GM10248 (cell line): Measurements from ENCODE around the gene LRR1.

Experiments used
- CTCF ChIA-PET: fragments of 300-600 bp; sonication (Branson Sonifier 250); formaldehyde crosslinking; extraction: SDS; loops from one replicate; lab custom pipeline; 2021; ENCODE audit warnings: antibody characterized with exemption; lab: Yijun Ruan, JAX
- POLR2A ChIA-PET: fragments of 350-650 bp; sonication (Branson Sonifier 250); formaldehyde crosslinking; extraction: SDS; loops from one replicate; lab custom pipeline; 2020; ENCODE audit warnings: antibody characterized with exemption; lab: Yijun Ruan, JAX
- DNase-seq: peaks from one replicate; pipeline ENCODE4 v3.0.0; 2012; ENCODE audit errors: extremely low spot score
- CTCF ChIP-seq: IDR thresholded peaks from 2 replicates; pipeline ENCODE4 v1.5.1; 2012; ENCODE audit warnings: mild to moderate bottlenecking, low read depth; ENCODE audit errors: extremely low read depth, missing control alignments, control extremely low read depth

LRR1 gene

DNA sequence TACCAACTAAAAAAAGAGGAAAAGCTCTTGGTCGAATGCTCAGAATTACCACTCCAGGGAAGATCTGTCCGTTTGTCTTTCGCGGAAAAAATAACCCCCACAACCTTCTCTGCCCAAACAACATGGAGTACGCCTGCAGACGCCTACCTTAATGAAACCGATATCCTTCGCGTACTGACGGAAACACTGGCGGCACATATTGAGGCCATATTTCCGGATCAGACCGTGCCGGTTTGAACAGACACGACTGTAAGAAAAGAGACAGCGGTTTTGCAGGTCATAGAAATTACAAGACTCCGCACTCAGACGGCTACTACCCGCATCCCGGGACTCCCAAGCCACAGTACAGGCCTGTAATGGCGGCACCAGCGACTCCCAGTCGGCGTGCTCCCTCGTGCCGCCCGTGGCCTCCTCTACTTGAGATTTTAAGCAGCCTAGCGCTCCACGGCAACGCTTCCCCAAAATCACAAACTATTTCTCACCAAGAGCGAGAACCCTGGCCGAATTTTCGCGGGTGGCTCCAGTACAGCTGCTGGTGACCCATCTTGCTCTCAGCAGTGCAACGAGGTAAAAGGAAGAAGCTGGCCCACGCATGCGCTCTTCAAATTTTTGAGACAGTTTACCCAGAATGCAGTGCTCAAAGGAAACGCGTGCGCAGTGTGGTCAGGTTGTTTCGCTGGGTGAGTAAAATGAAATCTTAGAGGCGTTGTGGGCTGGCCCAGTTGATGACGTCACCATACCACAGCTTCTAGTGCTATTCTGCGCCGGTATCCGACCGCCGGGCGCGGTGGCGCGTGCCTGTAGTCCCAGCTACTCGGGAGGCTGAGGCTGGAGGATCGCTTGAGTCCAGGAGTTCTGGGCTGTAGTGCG is 12.7 kb upstream of the LRR1 start, which contains the start of gene RPS29:
TSS of gene RPS29 (minus strand) at position 578 of the 870 bp plus-strand sequence. CDS start at position 544, 34 bp downstream.
- peak; percentile 93 for DNase-seq
- TF ChIP-seq CTCF: no peak
- ChIA-PET CTCF (interaction anchor here (1.1 to 4.0 kb wide), 12 partner anchors 9 to 385 kb away, joined by 3 to 44 read pairs (median 7); partner anchors contain the start of genes DNAAF2, LRR1, MGAT2 and RPL36AL), POLR2A (interaction anchor here (0.7 to 2.7 kb wide), 5 partner anchors 9 to 48 kb away, joined by 3 to 11 read pairs (median 7); partner anchors contain the start of genes LRR1, MGAT2 and RPL36AL)

- POLR2A ChIA-PET: interaction anchor here (0.7 to 2.7 kb wide), 5 partner anchors 8 to 48 kb away, joined by 3 to 11 read pairs (median 7); partner anchors contain the start of genes LRR1, MGAT2 and RPL36AL
- CTCF ChIA-PET: interaction anchor here (0.7 to 4.0 kb wide), 21 partner anchors 8 to 1176 kb away, joined by 3 to 44 read pairs (median 4); partner anchors contain the start of genes DNAAF2, LRR1, MGAT2 and RPL36AL
- TF ChIP-seq CTCF: peak; percentile 84
- peak; percentile 55 for DNase-seq
Measured at GRCh38 chr14:49586673-49587460, 11.9 kb upstream of the LRR1 start.

DNA sequence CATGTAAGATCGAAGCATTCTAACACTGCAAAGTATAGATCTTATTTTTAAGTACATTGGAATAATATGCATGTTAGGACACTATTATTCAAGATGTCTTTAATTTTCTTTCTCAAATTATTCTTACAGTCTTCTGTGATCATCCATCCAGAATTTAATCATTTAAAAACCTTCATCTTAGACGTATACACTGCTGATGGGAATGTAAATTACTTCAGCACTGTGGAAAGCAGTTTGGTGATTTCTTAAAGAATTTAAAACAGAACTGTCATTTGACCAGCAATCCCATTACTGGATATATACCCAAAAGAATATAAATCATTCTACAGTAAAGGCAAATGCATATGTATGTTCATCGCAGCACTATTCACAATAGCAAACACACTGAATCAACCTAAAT is 9.4 kb upstream of the LRR1 start:
- no peak for DNase-seq
- ChIA-PET POLR2A (no interaction called here), CTCF (interaction anchor here (0.9 kb wide), 1 partner anchor 10 kb away, joined by 3 read pairs; the partner anchor contains the start of gene LRR1)
- TF ChIP-seq CTCF: no peak

GRCh38 chr14:49593016-49593415 is 5.7 kb upstream of the LRR1 start:
- POLR2A ChIA-PET: no interaction called here
- DNase-seq: no peak
- CTCF ChIA-PET: no interaction called here
- no peak for TF ChIP-seq CTCF

- ChIA-PET POLR2A (interaction anchor here (1.4 kb wide), 1 partner anchor 9 kb away, joined by 8 read pairs; the partner anchor contains the start of gene RPS29), CTCF (interaction anchor here (1.5 to 2.5 kb wide), 3 partner anchors 8 to 258 kb away, joined by 4 to 26 read pairs (median 6); partner anchors contain the start of genes NEMF and RPS29)
- no peak for TF ChIP-seq CTCF
- DNase-seq: peak; percentile 41
Measured at GRCh38 chr14:49594347-49595091, 4.2 kb upstream of the LRR1 start.

- ChIA-PET POLR2A (interaction anchor here (1.0 to 1.7 kb wide), 3 partner anchors 12 to 265 kb away, joined by 6 to 11 read pairs (median 11); partner anchors contain the start of genes MGAT2, RPL36AL and RPS29), CTCF (interaction anchor here (0.9 to 3.1 kb wide), 3 partner anchors 12 to 136 kb away, joined by 3 to 44 read pairs (median 9); partner anchors contain the start of genes MGAT2, RPL36AL and RPS29)
- no peak for DNase-seq
- no peak for TF ChIP-seq CTCF
Measured at GRCh38 chr14:49598189-49598484, 603 bp upstream of the LRR1 start.
